HFFc6 (cell line): ENCODE data around the gene RNF215. TPM values are rescaled to one million over a fixed set of nuclear protein-coding genes. Genes with fewer than 3 reads are reported as not detected.

Experiments
- DNase-seq: peaks from one replicate; pipeline ENCODE4 v3.0.0-alpha.2; 2018
- H3K27ac Mint-ChIP-seq: 2 replicates; pipeline ENCODE4 v1.8.0; 2020; ENCODE audit warnings: mild to moderate bottlenecking, mixed read lengths
- H3K27me3 Mint-ChIP-seq: 2 replicates; pipeline ENCODE4 v1.8.0; 2021; ENCODE audit warnings: mild to moderate bottlenecking, moderate library complexity, mixed read lengths; ENCODE audit not compliant: insufficient read depth
- H3K36me3 Mint-ChIP-seq: 2 replicates; pipeline ENCODE4 v1.8.0; 2021; ENCODE audit warnings: low read depth, mixed read lengths
- H3K4me1 Mint-ChIP-seq: 2 replicates; pipeline ENCODE4 v1.8.0; 2020; ENCODE audit warnings: low read depth, mixed read lengths
- H3K4me3 Mint-ChIP-seq: 2 replicates; pipeline ENCODE4 v1.8.0; 2020; ENCODE audit warnings: mild to moderate bottlenecking, moderate library complexity, mixed read lengths
- H3K9me3 Mint-ChIP-seq: 2 replicates; pipeline ENCODE4 v1.8.0; 2020; ENCODE audit warnings: mild to moderate bottlenecking, mixed read lengths
- total RNA-seq, 6 experiments: library from RNA; stranded (reverse); fragmentation: NEBNext Ultra II Directional; extraction: Animal tissue kit (Norgen Biotek cat#: 25700); gene quantifications; 2 replicates in 1 of 6; 3 replicates in 5 of 6; pipeline ENCODE4 v1.2.3, GENCODE V29; 2021
- TF ChIP-seq, protein P1 (sequence below): fragments of 200-600 bp; sonication (generic); IDR thresholded peaks from 2 replicates; pipeline ENCODE4 v1.5.0; 2021; ENCODE audit warnings: antibody characterized with exemption, mild to moderate bottlenecking

RNF215 gene
- total RNA-seq, 6 experiments from 2014 or later, result 12.7 to 18.9 (median 15.3) TPM

DNA sequence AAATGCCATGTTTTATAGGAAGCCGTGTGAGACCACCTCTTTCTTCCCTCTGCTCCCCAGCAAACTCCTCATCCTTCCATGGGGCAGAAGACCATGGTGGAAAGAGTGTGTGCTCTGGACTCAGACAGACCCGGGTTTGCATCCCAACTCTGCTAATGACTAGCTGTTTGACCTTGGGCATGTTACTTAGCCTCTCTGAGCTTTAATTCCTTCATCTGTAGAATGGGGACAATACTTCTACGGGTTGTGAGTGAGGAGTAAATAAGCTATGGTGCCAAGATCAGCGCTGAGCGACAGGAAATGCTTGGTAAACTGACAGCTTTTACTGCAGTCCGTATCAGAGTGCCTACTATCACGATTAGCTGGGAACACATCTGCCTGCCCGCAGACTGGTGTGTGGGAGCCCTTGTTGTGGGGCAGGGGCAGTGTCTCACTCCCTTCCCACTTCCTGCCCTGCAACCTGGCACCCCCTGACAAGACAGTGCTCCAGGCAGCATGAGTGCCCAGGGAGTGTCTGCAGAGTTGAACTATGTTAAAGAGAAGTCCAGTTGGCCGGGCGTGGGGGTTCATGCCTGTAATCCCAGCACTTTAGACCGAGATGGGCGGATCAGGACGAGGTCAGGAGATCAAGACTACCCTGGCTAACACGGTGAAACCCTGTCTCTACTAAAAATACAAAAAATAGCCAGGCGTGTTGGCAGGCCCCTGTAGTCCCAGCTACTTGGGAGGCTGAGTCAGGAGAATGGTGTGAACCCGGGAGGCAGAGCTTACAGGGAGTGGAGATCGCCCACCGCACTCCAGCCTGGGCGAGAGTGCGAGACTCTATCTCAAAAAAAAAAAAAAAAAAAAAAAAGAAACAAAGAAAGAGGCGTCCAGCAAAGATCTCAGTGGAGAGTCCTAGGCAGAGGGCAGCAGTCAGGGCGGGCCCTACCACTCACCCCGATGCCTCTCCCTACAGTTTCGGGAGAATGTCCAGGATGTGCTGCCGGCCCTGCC, 11.8 kb upstream of the RNF215 start:
- Mint-ChIP-seq H3K27ac (peak overlapping the region; percentile 22), H3K27me3 (peaks cover 2% of the 10 kb centered on the region), H3K9me3 (no peaks in the 10 kb centered on the region), H3K4me1 (peaks cover 37% of the 10 kb centered on the region), H3K4me3 (peak overlapping the region; percentile 92), H3K36me3 (peaks cover 1% of the 10 kb centered on the region; the same call in 1 of the 2 replicates)
- TF ChIP-seq, protein P1, sequence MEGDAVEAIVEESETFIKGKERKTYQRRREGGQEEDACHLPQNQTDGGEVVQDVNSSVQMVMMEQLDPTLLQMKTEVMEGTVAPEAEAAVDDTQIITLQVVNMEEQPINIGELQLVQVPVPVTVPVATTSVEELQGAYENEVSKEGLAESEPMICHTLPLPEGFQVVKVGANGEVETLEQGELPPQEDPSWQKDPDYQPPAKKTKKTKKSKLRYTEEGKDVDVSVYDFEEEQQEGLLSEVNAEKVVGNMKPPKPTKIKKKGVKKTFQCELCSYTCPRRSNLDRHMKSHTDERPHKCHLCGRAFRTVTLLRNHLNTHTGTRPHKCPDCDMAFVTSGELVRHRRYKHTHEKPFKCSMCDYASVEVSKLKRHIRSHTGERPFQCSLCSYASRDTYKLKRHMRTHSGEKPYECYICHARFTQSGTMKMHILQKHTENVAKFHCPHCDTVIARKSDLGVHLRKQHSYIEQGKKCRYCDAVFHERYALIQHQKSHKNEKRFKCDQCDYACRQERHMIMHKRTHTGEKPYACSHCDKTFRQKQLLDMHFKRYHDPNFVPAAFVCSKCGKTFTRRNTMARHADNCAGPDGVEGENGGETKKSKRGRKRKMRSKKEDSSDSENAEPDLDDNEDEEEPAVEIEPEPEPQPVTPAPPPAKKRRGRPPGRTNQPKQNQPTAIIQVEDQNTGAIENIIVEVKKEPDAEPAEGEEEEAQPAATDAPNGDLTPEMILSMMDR, result no peak
- DNase-seq, result no peak

DNA sequence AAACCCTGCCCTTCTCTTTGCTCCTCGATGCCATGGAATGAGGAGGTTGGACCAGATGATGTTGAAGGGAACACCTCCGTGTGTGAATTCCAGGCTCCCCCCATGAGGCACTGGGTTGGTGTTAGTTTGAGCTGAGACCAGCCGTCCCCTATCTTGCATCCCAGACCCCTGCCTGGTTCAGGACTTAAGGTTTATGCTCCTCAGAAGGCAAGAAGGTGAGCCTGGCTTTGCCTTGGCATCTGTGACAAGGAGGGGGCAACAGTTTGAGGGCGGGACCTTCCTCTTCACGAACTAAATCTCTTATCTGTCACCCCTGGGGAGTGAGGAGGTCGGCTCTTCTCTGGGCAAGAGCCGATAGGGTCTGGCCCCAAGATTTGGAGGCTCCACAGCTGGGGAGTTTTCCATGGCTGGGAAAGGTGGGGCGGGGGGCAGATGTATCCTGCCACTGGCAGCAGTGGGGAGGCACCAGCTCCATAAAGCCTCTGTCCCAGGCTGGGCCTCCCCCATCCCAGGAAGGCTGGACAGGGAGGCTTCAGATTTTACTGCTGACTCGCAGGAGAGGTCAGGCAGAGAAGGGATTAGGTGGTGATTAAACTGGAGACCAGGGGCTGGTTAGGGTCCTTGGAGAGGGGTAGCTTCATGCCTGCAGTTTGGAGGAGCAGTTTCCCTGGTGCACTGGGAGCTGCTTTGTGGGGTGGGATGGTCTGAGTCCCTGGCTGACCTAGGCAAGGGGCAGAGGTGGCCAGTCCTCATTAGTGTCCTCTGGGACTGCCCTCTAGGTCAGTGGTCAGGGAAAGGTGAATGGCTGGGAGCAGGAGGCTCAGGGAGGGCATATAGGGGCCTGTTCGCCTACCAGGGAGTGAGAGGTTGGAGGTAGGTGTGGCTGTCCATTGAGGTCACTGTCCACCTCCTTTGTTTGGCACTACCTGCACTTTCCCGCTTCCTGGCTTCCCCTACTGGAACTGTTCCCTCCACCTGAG, 10.7 kb upstream of the RNF215 start:
- Mint-ChIP-seq H3K36me3 (no peaks in the 10 kb centered on the region; the same call in 1 of the 2 replicates), H3K4me3 (peak overlapping the region; percentile 92), H3K27me3 (peaks cover 2% of the 10 kb centered on the region), H3K9me3 (no peaks in the 10 kb centered on the region), H3K4me1 (peaks cover 37% of the 10 kb centered on the region), H3K27ac (peak overlapping the region; percentile 36)
- DNase-seq, result no peak
- TF ChIP-seq, protein P1, result no peak

DNA sequence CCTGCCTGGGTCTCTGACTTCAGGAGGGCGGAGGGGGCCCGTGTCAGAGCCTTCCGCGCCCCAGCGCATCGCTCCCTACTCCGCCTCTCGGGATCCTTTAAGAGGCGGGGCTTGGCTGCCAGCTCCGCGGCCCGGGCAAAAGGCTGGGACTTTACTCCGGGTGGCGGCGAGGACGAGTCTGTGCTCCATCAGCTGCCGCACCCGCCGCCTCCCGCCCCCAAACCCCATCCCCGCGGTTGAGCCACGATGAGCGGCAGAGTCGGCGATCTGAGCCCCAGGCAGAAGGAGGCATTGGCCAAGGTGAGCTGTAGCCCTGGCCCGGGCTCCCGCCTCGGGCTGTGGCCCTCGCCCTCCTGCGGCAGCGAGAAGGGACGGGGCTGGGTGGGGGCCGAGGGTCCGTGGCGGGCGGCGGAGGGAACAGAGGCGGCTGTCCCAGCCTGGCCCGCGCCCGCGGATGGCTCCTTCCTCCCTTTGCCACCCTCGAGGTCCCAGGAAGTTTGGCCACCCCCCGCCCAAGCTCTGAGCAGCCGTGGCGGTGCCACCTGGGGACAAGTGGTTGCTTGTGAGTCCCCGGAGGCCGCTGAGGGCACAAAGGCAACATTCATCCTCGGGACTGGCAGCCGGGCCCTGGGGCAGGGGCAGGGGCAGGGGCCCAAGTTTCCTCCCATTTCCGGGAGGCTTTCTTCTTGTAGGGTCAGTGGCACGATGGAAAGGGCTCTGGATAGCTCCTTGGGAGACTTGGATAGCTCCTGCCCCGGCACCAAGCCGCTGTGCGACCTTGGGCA, 9.9 kb upstream of the RNF215 start, which contains the start of gene SEC14L2:
TSS of gene SEC14L2 (plus strand) at position 148 of the 785 bp plus-strand sequence. CDS start at position 247, 99 bp downstream.
- TF ChIP-seq, protein P1, result no peak
- H3K27ac Mint-ChIP-seq, result peak within 1 kb of the TSS; percentile 68
- peak; percentile 37 for DNase-seq

DNA sequence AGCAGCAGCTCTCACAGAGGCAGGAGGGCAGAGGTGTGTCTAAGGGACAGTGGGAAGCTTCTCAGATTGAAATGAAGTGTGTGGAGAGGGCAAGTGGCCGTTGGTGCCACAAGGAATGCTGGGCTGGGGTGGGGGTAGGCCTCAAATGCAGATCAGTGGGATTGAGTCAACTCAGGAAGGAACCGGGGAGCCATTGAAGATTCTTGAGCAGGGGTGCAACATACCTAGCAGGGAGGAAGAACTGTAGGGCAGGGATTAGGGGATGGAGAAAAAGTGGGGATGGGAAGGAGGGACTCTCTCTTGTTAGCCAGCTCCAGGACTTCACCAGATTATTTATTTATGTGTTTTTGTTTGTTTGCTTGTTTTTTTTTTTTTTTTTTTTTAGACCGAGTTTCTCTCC, 6.7 kb upstream of the RNF215 start:
- H3K27me3 Mint-ChIP-seq, result peaks cover 2% of the 10 kb centered on the region; the same call in 1 of the 2 replicates
- H3K27ac Mint-ChIP-seq, result no peak overlapping the region
- H3K4me3 Mint-ChIP-seq, result no peak overlapping the region
- H3K4me1 Mint-ChIP-seq, result peaks cover 43% of the 10 kb centered on the region
- H3K9me3 Mint-ChIP-seq, result no peaks in the 10 kb centered on the region
- TF ChIP-seq, protein P1, result no peak
- H3K36me3 Mint-ChIP-seq, result no peaks in the 10 kb centered on the region
- DNase-seq, result no peak

More for the DNA sequence above, 9.9 kb upstream of the RNF215 start, which contains the start of gene SEC14L2:
- peaks cover 43% of the 10 kb centered on the region for H3K4me1 Mint-ChIP-seq
- no peaks in the 10 kb centered on the region; the same call in 1 of the 2 replicates for H3K36me3 Mint-ChIP-seq
- no peaks in the 10 kb centered on the region for H3K9me3 Mint-ChIP-seq
- H3K27me3 Mint-ChIP-seq, result peaks cover 2% of the 10 kb centered on the region; the same call in 1 of the 2 replicates
- peak within 1 kb of the TSS; percentile 92 for H3K4me3 Mint-ChIP-seq
